Measurements from ENCODE around the gene DNA2. TPM values are rescaled to one million over a fixed set of nuclear protein-coding genes. Genes with fewer than 3 reads are reported as not detected.

The DNA2 gene
- polyA plus RNA-seq, 1 of the 3 experiments (the other 2 are of a cell fraction), result 2.5 TPM

- no peak for TF ChIP-seq TCF12 (IDR thresholded peaks at IDR 0.05)
- no peak for TF ChIP-seq RAD21 (IDR thresholded peaks at IDR 0.05; ENCODE audit: low read length)
- no peak for TF ChIP-seq NFIC (IDR thresholded peaks at IDR 0.05; ENCODE audit: borderline replicate concordance)
- no peak for TF ChIP-seq FOXM1 (IDR thresholded peaks at IDR 0.05; ENCODE audit: low read depth)
- TF ChIP-seq CTCF (IDR thresholded peaks at IDR 0.05), result no peak
- TF ChIP-seq RFX5 (IDR thresholded peaks at IDR 0.05; ENCODE audit: low read length), result no peak
- no peak for TF ChIP-seq POLR2AphosphoS5 (IDR thresholded peaks at IDR 0.05; ENCODE audit: low read depth, low read length)
- no peak for TF ChIP-seq TAF1 (IDR thresholded peaks at IDR 0.05; ENCODE audit: borderline replicate concordance, low read depth, low read length)
Measured at GRCh38 chr10:68424454-68425014, 47.2 kb downstream of the DNA2 start (continued).

- Histone ChIP-seq H3K4me2 (no peak overlapping the region), H3K9me2 (no peaks in the 10 kb centered on the region), H3K9ac (no peak overlapping the region), H3K4me1 (ENCODE audit: control insufficient read depth in 1 of 2, insufficient read depth in 2 of 2, low read depth in 1 of 2, low read length in 1 of 2) (no peaks in the 10 kb centered on the region), H3K79me2 (ENCODE audit: insufficient read depth) (no peaks in the 10 kb centered on the region; the same call in 1 of the 2 replicates), H3K9me3 (no peaks in the 10 kb centered on the region), H4K20me1 (ENCODE audit: insufficient read depth) (no peaks in the 10 kb centered on the region), H3F3A (replicated peaks; ENCODE audit: insufficient read depth) (peaks cover 4% of the 10 kb centered on the region), H3K27me3 (ENCODE audit: insufficient read depth) (no peaks in the 10 kb centered on the region), H3K27ac (ENCODE audit: low read depth in 2 of 2, low read length in 1 of 2) (no peak overlapping the region), H2AFZ (ENCODE audit: low read depth) (no peak overlapping the region), H3K4me3 (ENCODE audit: low read depth in 2 of 2, low read length in 1 of 2) (no peak overlapping the region), H3K36me3 (replicated peaks in 1 of 2; ENCODE audit: control insufficient read depth in 1 of 2, insufficient read depth in 2 of 2, low read length in 1 of 2) (peaks cover 3 to 39% of the 10 kb centered on the region in 2 experiments)
- ChIA-PET CTCF (interaction anchor here (0.6 to 2.5 kb wide), 2 partner anchors 17 to 71 kb away, joined by 3 to 10 read pairs; partner anchors contain the start of gene RUFY2), POLR2A (no interaction called here)
- no peak for TF ChIP-seq EZH2phosphoT487 (IDR thresholded peaks at IDR 0.05; ENCODE audit: borderline replicate concordance, low read depth)
- TF ChIP-seq RXRA (IDR thresholded peaks at IDR 0.05; ENCODE audit: borderline replicate concordance, low read depth), result no peak
- no peak for TF ChIP-seq TAF1 (IDR thresholded peaks at IDR 0.05; ENCODE audit: borderline replicate concordance, low read depth, low read length)
- no peak for TF ChIP-seq FOXM1 (IDR thresholded peaks at IDR 0.05; ENCODE audit: low read depth)
- TF ChIP-seq SMC3 (IDR thresholded peaks at IDR 0.05; ENCODE audit: low read depth, low read length), result no peak
- DNase-seq, result no peak
- 99% methylated on average over 5 of the region's 5 CpGs for WGBS (ENCODE audit: low lambda C conversion rate)
Measured at GRCh38 chr10:68423522-68423921, 48.3 kb downstream of the DNA2 start.

GRCh38 chr10:68419376-68419775 is 52.4 kb downstream of the DNA2 start:
- peaks cover 9% of the 10 kb centered on the region for H3F3A ChIP-seq (replicated peaks; ENCODE audit: insufficient read depth)
- no peak overlapping the region for H2AFZ ChIP-seq (ENCODE audit: low read depth)
- H3K9ac ChIP-seq, result no peak overlapping the region
- no peak overlapping the region for H3K4me3 ChIP-seq (ENCODE audit: low read depth in 2 of 2, low read length in 1 of 2)
- H3K4me1 ChIP-seq (ENCODE audit: control insufficient read depth in 1 of 2, insufficient read depth in 2 of 2, low read depth in 1 of 2, low read length in 1 of 2), result no peaks in the 10 kb centered on the region
- ChIA-PET POLR2A (no interaction called here), CTCF (no interaction called here)
- no peaks in the 10 kb centered on the region for H3K27me3 ChIP-seq (ENCODE audit: insufficient read depth)
- peaks cover 3 to 37% of the 10 kb centered on the region in 2 experiments for H3K36me3 ChIP-seq (replicated peaks in 1 of 2; ENCODE audit: control insufficient read depth in 1 of 2, insufficient read depth in 2 of 2, low read length in 1 of 2)
- no peaks in the 10 kb centered on the region for H4K20me1 ChIP-seq (ENCODE audit: insufficient read depth)
- H3K79me2 ChIP-seq (ENCODE audit: insufficient read depth), result no peaks in the 10 kb centered on the region
- no peak overlapping the region for H3K4me2 ChIP-seq
- 94% methylated on average over 3 of the region's 3 CpGs for WGBS (ENCODE audit: low lambda C conversion rate)
- no peak for DNase-seq
- H3K9me2 ChIP-seq, result no peaks in the 10 kb centered on the region
- no peaks in the 10 kb centered on the region for H3K9me3 ChIP-seq
- no peak overlapping the region for H3K27ac ChIP-seq (ENCODE audit: low read depth in 2 of 2, low read length in 1 of 2)
- TF ChIP-seq MXI1 (IDR thresholded peaks at IDR 0.05; ENCODE audit: low read depth, low read length), result no peak
- TF ChIP-seq FOSL2 (IDR thresholded peaks at IDR 0.05; ENCODE audit: borderline replicate concordance, low read depth), result no peak
- TF ChIP-seq EZH2phosphoT487 (IDR thresholded peaks at IDR 0.05; ENCODE audit: borderline replicate concordance, low read depth), result no peak
- TF ChIP-seq POLR2AphosphoS5 (IDR thresholded peaks at IDR 0.05; ENCODE audit: low read depth, low read length), result no peak
- TF ChIP-seq MEF2A (IDR thresholded peaks at IDR 0.05; ENCODE audit: borderline replicate concordance, low read depth), result no peak
- no peak for TF ChIP-seq CTCF (IDR thresholded peaks at IDR 0.05)
- no peak for TF ChIP-seq FOXJ3 (CRISPR knock-in tag; IDR thresholded peaks at IDR 0.05)
- no peak for TF ChIP-seq ZBTB33 (IDR thresholded peaks at IDR 0.05; ENCODE audit: borderline replicate concordance, low read depth)
- TF ChIP-seq TCF12 (IDR thresholded peaks at IDR 0.05), result no peak
- TF ChIP-seq TEAD4 (IDR thresholded peaks at IDR 0.05; ENCODE audit: borderline replicate concordance, insufficient read depth), result no peak
- no peak for TF ChIP-seq RAD21 (IDR thresholded peaks at IDR 0.05; ENCODE audit: low read length)
- TF ChIP-seq IRF3 (IDR thresholded peaks at IDR 0.05; ENCODE audit: low read depth, low read length), result no peak
